Vagina (tissue), 2 donors: ENCODE data around the gene UPF1. TPM values are rescaled to one million over a fixed set of nuclear protein-coding genes. Genes with fewer than 3 reads are reported as not detected.

Experiments used
- DNase-seq, 2 donors: peaks; one replicate each; pipeline ENCODE4 v3.0.0-alpha.2; 2017; ENCODE audit errors: extremely low spot score in 2 of 2
- H3K27ac ChIP-seq: fragments of 200-600 bp; sonication (generic); one replicate; pipeline ENCODE4 v1.5.1; 2019
- H3K27me3 ChIP-seq: fragments of 200-600 bp; sonication (generic); one replicate; pipeline ENCODE4 v1.5.1; 2019
- H3K36me3 ChIP-seq, 2 donors: fragments of 200-600 bp; sonication (generic); one replicate each; pipeline ENCODE4 v1.5.1; 2017 to 2019
- H3K4me1 ChIP-seq: fragments of 200-600 bp; sonication (generic); one replicate; pipeline ENCODE4 v1.5.1; 2019
- H3K4me3 ChIP-seq, 2 donors: fragments of 200-600 bp; sonication (generic); 1 replicate in 1 of 2; 2 replicates in 1 of 2; pipeline ENCODE4 v1.5.1; 2016 to 2019
- H3K9me3 ChIP-seq: fragments of 200-600 bp; sonication (generic); one replicate; pipeline ENCODE4 v1.5.1; 2019
- POLR2A ChIP-seq, 2 donors: fragments of 450-650 bp; IDR thresholded peaks; one replicate each; pipeline ENCODE4 v1.6.1; 2017; ENCODE audit warnings: antibody characterized with exemption in 2 of 2, mild to moderate bottlenecking in 2 of 2, moderate library complexity in 2 of 2
- POLR2AphosphoS5 ChIP-seq, 2 donors: sonication (generic); formaldehyde crosslinking; IDR thresholded peaks; one replicate each; pipeline ENCODE4 v1.9.0; 2017; ENCODE audit warnings: antibody characterized with exemption in 2 of 2, mild to moderate bottlenecking in 2 of 2, low read depth in 1 of 2; ENCODE audit not compliant: insufficient read depth in 1 of 2
- intact Hi-C: fragments of 100-400 bp; cut with DNase I; formaldehyde crosslinking; loops from one replicate; pipeline ENCODE4 v1.15.1; 2023
- total RNA-seq: library from RNA; depleted of rRNA; stranded (reverse); fragments of >200 nt; gene quantifications from one replicate; pipeline ENCODE4 v1.2.3, GENCODE V29; 2016
- TF ChIP-seq, protein P1 (sequence below), 3 experiments: fragments of 450-650 bp in 2 of 3; fragments of 200-600 bp in 1 of 3; sonication (generic) in 1 of 3; IDR thresholded peaks; one replicate each; pipeline ENCODE4 v1.5.1; 2017 to 2019; ENCODE audit warnings: antibody characterized with exemption in 3 of 3, mild to moderate bottlenecking in 2 of 3, moderate library complexity in 2 of 3

UPF1 gene
- total RNA-seq, 1 donor from 2014 or later, result 77.8 TPM

DNA sequence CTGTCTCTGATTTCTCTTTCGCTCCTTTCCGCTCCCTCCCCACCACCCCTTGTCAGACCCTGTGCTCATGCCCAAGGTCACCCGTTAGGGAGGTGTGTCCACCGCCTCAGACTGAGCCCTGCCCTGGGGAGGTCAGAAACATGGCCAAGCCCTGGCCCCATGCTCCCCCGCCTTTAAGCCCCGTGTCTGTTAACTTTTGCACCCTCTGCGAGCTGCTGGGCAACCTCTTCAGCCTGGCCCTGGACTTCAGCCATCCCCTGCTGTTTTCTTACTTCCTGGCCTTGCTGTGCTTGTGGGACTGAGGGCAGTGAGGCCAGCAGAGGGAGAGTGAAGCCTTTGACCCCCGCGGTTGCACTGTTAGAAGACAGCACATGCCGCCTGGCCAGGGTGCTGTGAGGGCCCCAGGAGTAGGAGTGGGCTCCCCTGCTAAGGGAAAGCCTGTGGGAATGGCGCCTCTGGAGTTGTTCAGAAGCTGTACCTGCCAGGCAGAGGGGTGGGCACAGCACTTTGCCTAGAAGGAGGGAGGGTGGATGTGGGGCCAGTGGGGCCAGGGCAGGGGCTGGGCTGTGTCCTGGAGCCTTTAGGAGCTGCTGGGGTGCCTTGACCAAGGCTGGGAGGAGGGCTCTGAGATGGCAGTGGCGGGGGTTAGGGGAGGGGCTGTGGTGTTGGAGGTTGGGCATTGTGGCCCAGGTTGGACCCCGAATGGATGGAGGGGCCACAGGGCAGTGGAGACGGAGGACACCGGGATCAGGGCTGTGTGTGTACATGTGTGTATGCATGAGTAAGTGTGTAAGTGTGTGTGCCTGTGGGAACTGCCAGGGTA lies 7.9 kb downstream of the UPF1 start:
- Histone ChIP-seq H3K4me3 (no peak overlapping the region), H3K4me1 (peaks cover 88% of the 10 kb centered on the region), H3K27me3 (no peaks in the 10 kb centered on the region), H3K27ac (no peak overlapping the region), H3K36me3 (no peaks in the 10 kb centered on the region), H3K9me3 (no peaks in the 10 kb centered on the region)
- no peak for DNase-seq
- TF ChIP-seq POLR2A (IDR thresholded peaks at IDR 0.05), result no peak
- no peak for TF ChIP-seq POLR2AphosphoS5 (IDR thresholded peaks at IDR 0.05; ENCODE audit: insufficient read depth in 1 of 2, low read depth in 1 of 2)
- TF ChIP-seq, protein P1, sequence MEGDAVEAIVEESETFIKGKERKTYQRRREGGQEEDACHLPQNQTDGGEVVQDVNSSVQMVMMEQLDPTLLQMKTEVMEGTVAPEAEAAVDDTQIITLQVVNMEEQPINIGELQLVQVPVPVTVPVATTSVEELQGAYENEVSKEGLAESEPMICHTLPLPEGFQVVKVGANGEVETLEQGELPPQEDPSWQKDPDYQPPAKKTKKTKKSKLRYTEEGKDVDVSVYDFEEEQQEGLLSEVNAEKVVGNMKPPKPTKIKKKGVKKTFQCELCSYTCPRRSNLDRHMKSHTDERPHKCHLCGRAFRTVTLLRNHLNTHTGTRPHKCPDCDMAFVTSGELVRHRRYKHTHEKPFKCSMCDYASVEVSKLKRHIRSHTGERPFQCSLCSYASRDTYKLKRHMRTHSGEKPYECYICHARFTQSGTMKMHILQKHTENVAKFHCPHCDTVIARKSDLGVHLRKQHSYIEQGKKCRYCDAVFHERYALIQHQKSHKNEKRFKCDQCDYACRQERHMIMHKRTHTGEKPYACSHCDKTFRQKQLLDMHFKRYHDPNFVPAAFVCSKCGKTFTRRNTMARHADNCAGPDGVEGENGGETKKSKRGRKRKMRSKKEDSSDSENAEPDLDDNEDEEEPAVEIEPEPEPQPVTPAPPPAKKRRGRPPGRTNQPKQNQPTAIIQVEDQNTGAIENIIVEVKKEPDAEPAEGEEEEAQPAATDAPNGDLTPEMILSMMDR (IDR thresholded peaks at IDR 0.05), result no peak
- intact Hi-C loops, result loop anchor here (10.0 kb wide), 2 partner anchors 155 to 375 kb away; partner anchors contain the start of gene CRTC1

DNA sequence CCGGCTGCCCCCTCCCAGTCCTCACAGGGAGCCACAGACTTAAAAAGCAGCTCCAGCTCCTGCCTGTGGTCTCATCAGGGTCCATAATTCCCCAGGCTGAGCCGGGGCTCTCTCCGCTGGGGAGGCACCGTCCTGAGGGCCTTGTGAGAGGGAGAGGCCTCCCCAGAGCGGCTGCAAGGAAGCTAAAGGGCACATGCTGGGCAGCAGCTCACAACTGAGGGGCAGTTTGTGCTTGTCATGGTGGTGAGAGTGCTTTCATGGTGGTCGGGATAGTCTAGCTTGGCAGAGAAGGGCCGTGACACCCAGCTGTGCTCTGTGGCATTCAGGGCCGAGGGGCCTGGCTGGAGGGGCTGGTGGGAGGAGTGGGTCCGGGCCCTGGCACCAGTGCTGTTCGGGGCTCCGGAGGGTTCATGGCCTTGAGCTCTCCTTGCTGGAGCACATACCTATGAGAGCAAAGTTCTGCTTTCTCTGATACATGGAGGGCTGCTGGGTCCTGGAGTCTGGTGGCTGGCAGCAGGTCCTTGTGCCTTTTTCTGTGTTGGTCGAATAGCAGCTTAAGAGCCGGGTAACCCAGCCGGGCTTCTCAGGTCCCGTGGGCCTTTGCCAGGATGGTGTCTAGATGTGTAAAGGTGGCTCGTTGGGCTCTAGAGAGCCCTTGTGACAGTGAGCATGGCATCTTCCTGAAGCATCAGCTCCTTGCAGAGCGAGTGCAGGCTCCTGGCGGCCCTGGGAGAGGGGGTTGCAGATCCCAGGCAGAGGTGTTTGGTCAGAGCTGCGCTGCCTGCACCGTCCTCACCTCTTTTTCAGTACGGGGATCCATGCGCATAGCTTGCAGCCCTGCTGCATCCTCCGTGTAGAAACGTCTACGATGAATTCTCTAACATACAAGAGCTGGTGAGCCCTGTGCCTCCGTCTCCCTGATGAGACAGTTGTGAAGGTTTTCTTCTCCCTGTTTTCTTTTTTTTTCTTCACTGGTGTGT lies 8.8 kb downstream of the UPF1 start:
- Histone ChIP-seq H3K9me3 (no peaks in the 10 kb centered on the region), H3K27ac (no peak overlapping the region), H3K36me3 (no peaks in the 10 kb centered on the region), H3K4me3 (no peak overlapping the region), H3K4me1 (peaks cover 88% of the 10 kb centered on the region), H3K27me3 (no peaks in the 10 kb centered on the region)
- intact Hi-C loops, result loop anchor here (10.0 kb wide), 2 partner anchors 156 to 376 kb away; partner anchors contain the start of gene CRTC1
- TF ChIP-seq, protein P1 (IDR thresholded peaks at IDR 0.05), result no peak
- no peak for TF ChIP-seq POLR2A (IDR thresholded peaks at IDR 0.05)
- TF ChIP-seq POLR2AphosphoS5 (IDR thresholded peaks at IDR 0.05; ENCODE audit: insufficient read depth in 1 of 2, low read depth in 1 of 2), result no peak
- DNase-seq, result no peak

DNA sequence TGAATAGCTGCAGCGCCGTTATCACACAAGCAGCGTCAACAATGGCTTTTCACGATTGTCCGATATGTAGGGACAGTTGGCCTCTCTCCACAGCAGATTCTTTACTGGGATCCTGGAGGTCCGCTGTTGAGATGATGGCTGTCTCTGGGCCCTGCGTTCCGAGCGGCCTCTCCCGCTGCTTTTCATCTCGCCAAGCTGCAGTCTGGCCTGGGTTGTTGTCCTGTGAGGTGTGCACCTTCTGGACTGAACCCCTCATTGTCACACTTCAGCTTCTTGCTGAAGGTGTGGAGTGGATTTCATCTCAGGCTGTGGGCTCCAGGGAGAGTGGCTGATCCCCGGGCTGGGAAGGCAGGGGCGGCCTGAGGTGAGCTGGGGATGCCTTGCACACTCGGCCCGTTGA lies 9.6 kb downstream of the UPF1 start:
- DNase-seq, result no peak
- intact Hi-C loops, result loop anchor here (10.0 kb wide), 2 partner anchors 157 to 377 kb away; partner anchors contain the start of gene CRTC1
- H3K27me3 ChIP-seq, result no peaks in the 10 kb centered on the region
- H3K4me1 ChIP-seq, result peaks cover 88% of the 10 kb centered on the region
- H3K4me3 ChIP-seq, result no peak overlapping the region
- no peak overlapping the region for H3K27ac ChIP-seq
- no peaks in the 10 kb centered on the region for H3K36me3 ChIP-seq
- H3K9me3 ChIP-seq, result no peaks in the 10 kb centered on the region
- TF ChIP-seq, protein P1 (IDR thresholded peaks at IDR 0.05), result no peak
- TF ChIP-seq POLR2AphosphoS5 (IDR thresholded peaks at IDR 0.05; ENCODE audit: insufficient read depth in 1 of 2, low read depth in 1 of 2) (no peak), POLR2A (IDR thresholded peaks at IDR 0.05) (no peak)

DNA sequence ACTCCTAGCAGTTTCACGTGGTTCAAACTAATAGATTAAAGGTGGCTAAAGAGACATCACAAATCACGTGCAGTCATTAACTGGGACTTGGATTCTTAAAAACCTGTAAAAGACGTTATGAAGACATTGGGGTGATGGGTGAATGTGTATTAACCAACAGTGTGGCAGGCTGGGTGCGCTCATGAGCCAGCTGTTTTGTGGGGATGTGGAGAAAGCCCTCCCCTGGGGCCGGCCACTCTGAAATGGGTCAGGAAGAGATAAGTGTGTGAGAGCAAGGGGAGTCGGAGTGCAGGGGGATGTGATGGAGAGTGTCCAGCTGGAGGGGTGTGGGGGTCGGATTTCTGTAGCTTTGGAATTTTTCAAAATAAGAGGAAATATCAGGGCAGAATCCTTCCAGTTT lies 10.4 kb downstream of the UPF1 start:
- Histone ChIP-seq H3K27me3 (no peaks in the 10 kb centered on the region), H3K36me3 (no peaks in the 10 kb centered on the region), H3K9me3 (no peaks in the 10 kb centered on the region), H3K27ac (no peak overlapping the region), H3K4me3 (no peak overlapping the region), H3K4me1 (peaks cover 88% of the 10 kb centered on the region)
- DNase-seq, result no peak
- intact Hi-C loops, result loop anchor here (10.0 kb wide), 2 partner anchors 157 to 377 kb away; partner anchors contain the start of gene CRTC1
- TF ChIP-seq POLR2A (IDR thresholded peaks at IDR 0.05) (no peak), POLR2AphosphoS5 (IDR thresholded peaks at IDR 0.05; ENCODE audit: insufficient read depth in 1 of 2, low read depth in 1 of 2) (no peak)
- TF ChIP-seq, protein P1 (IDR thresholded peaks at IDR 0.05), result no peak
